Esophagus muscularis mucosa (tissue), 4 donors: Measurements from ENCODE around the gene SLC14A1. TPM values are rescaled to one million over a fixed set of nuclear protein-coding genes. Genes with fewer than 3 reads are reported as not detected.
"Not testable (repeated sequence)": the region's sequence is repeated elsewhere in the genome, so short reads cannot be mapped to it uniquely, and the experiment has no call there.

ENCODE experiments used
- DNase-seq: peaks from one replicate; pipeline ENCODE4 v3.0.0-alpha.2; 2017; ENCODE audit errors: extremely low spot score
- H3K27ac ChIP-seq, 4 donors: fragments of 200-600 bp; sonication (generic); replicated peaks in 1 of 4; 1 replicate in 3 of 4; 2 replicates in 1 of 4; pipeline ENCODE4 v1.5.1; 2016 to 2019; ENCODE audit warnings: mild to moderate bottlenecking in 1 of 4
- H3K27me3 ChIP-seq, 4 donors: fragments of 200-600 bp; sonication (generic); one replicate each; pipeline versions ENCODE4 v1.5.1 to v1.6.0; 2016 to 2019
- H3K36me3 ChIP-seq, 4 donors: fragments of 200-600 bp; sonication (generic); one replicate each; pipeline ENCODE4 v1.5.1; 2016 to 2019
- H3K4me1 ChIP-seq, 4 donors: fragments of 200-600 bp; sonication (generic); one replicate each; pipeline ENCODE4 v1.5.1; 2016 to 2019
- H3K4me3 ChIP-seq, 4 donors: fragments of 200-600 bp; sonication (generic); 1 replicate in 2 of 4; 2 replicates in 2 of 4; pipeline ENCODE4 v1.5.1; 2016 to 2019; ENCODE audit warnings: mild to moderate bottlenecking in 4 of 4, moderate library complexity in 1 of 4
- H3K9me3 ChIP-seq, 4 donors: fragments of 200-600 bp; sonication (generic); 1 replicate in 3 of 4; 2 replicates in 1 of 4; pipeline ENCODE4 v1.5.1; 2016 to 2019
- CTCF ChIP-seq, 3 experiments: fragments of 200-600 bp in 2 of 3; fragments of 450-650 bp in 1 of 3; sonication (generic) in 2 of 3; IDR thresholded peaks; one replicate each; pipeline ENCODE4 v1.5.1; 2017 to 2019; ENCODE audit warnings: antibody characterized with exemption in 3 of 3, mild to moderate bottlenecking in 2 of 3, moderate library complexity in 1 of 3
- EP300 ChIP-seq: sonication (generic); formaldehyde crosslinking; IDR thresholded peaks from one replicate; pipeline ENCODE4 v1.6.1; 2017; ENCODE audit warnings: antibody characterized with exemption
- POLR2A ChIP-seq: fragments of 450-650 bp; IDR thresholded peaks from one replicate; pipeline ENCODE4 v1.6.1; 2017; ENCODE audit warnings: antibody characterized with exemption, moderate library complexity, mild to moderate bottlenecking, low read depth
- POLR2AphosphoS5 ChIP-seq, 2 donors: sonication (generic); formaldehyde crosslinking; IDR thresholded peaks; one replicate each; pipeline ENCODE4 v1.6.1; 2017; ENCODE audit warnings: antibody characterized with exemption in 2 of 2
- WGBS: methylation state at CpG from one replicate; pipeline ENCODE4 v1.1.5; 2018; 5-methylcytosine and 5-hydroxymethylcytosine counted together
- intact Hi-C: fragments of 100-400 bp; cut with DNase I; formaldehyde crosslinking; loops from one replicate; pipeline ENCODE4 v1.15.1; 2023
- total RNA-seq, 4 donors: library from RNA; depleted of rRNA; stranded (reverse); fragments of >200 nt; gene quantifications; one replicate each; pipeline versions ENCODE4 v1.1.0 to v1.2.1, GENCODE V29; 2016

The SLC14A1 gene
- total RNA-seq, 4 donors from 2014 or later, result 0.42 to 4.8 (median 1.5) TPM

- intact Hi-C loops, result no loop called here
- peaks cover 10 to 13% (median 11%) of the 10 kb centered on the region in 4 donors for H3K4me1 ChIP-seq
- H3K9me3 ChIP-seq, result no peaks in the 10 kb centered on the region
- H3K27me3 ChIP-seq, result peaks cover 0 to 14% (median 0%) of the 10 kb centered on the region in 4 donors
- WGBS, result 4% methylated on average over 4 of the region's 4 CpGs
- TF ChIP-seq POLR2AphosphoS5 (IDR thresholded peaks at IDR 0.05) (peak; percentile 19 to 22), EP300 (no peak)
- no peak overlapping the region for H3K27ac ChIP-seq
- DNase-seq, result no peak
- H3K4me3 ChIP-seq, result no peak overlapping the region
- no peaks in the 10 kb centered on the region for H3K36me3 ChIP-seq
Observed at GRCh38 chr18:45755934-45756333, 32.0 kb downstream of the SLC14A1 start.

GRCh38 chr18:45757005-45757404, 33.0 kb downstream of the SLC14A1 start:
- H3K27me3 ChIP-seq, result peaks cover 0 to 14% (median 0%) of the 10 kb centered on the region in 4 donors
- 82% methylated on average over 5 of the region's 5 CpGs for WGBS
- DNase-seq, result no peak
- H3K9me3 ChIP-seq, result no peaks in the 10 kb centered on the region
- peaks cover 10 to 13% (median 11%) of the 10 kb centered on the region in 4 donors for H3K4me1 ChIP-seq
- no peak overlapping the region for H3K4me3 ChIP-seq
- H3K27ac ChIP-seq, result no peak overlapping the region
- TF ChIP-seq POLR2A (no peak), CTCF (IDR thresholded peaks at IDR 0.05) (no peak), POLR2AphosphoS5 (IDR thresholded peaks at IDR 0.05) (no peak), EP300 (no peak)
- H3K36me3 ChIP-seq, result no peaks in the 10 kb centered on the region
- intact Hi-C loops, result no loop called here

DNA sequence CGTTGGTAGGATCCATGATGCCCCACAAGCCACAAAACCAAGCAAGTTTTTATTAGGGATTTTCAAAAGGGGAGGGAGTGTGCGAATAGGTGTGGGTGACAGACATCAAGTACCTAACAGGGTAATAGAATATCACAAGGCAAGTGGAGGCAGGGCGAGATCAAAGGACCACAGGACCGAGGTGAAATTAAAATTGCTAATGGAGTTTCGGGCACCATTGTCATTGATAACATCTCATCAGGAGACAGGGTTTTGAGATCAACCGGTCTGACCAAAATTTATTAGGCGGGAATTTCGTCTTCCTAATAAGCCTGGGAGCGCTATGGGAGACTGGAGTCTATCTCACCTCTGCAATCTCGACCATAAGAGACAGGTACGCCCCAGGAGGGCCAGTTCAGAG, 33.7 kb downstream of the SLC14A1 start:
- H3K27ac ChIP-seq, H3K9me3 ChIP-seq, intact Hi-C loops, DNase-seq, H3K36me3 ChIP-seq, H3K4me3 ChIP-seq: not testable (repeated sequence)
- Histone ChIP-seq H3K4me1 (peaks cover 10 to 13% (median 11%) of the 10 kb centered on the region in 4 donors), H3K27me3 (peaks cover 0 to 14% (median 0%) of the 10 kb centered on the region in 4 donors)
- 88% methylated on average over 11 of the region's 11 CpGs for WGBS

DNA sequence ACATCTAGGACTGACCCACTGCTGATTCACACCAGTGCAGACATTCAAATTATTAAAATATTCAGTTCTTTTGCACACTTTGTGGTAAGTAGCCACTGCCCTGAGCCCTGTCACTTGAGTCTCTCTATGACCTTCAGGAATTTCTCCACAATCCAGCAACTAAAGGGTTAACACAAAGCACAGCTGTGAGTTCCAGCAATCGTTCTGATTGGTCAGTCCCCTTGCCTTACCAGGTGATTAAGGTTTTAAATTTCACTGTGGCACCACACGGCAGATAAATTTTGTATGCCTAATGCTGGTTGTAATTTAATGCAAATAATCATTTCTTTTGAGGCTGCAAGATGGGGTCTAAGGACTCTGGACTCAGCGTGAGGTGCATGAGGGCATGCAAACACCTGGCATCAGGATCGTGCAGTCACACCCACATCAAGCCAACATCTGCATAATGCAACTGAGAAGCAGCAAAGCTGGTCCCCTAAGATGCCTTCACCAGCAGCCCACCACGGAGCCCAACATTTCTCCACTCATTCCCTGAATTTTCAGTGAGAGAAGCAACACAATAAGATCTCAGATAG, 36.6 kb downstream of the SLC14A1 start:
- H3K4me3 ChIP-seq, result no peak overlapping the region
- H3K9me3 ChIP-seq, result no peaks in the 10 kb centered on the region
- no peak for DNase-seq
- 26% methylated on average over 5 of the region's 5 CpGs for WGBS
- peaks cover 0 to 14% (median 0%) of the 10 kb centered on the region in 4 donors for H3K27me3 ChIP-seq
- intact Hi-C loops, result no loop called here
- TF ChIP-seq EP300, result no peak
- TF ChIP-seq POLR2AphosphoS5 (IDR thresholded peaks at IDR 0.05), result no peak
- no peak for TF ChIP-seq CTCF (IDR thresholded peaks at IDR 0.05)
- TF ChIP-seq POLR2A, result no peak
- H3K4me1 ChIP-seq, result peaks cover 7 to 8% (median 8%) of the 10 kb centered on the region in 4 donors
- no peak overlapping the region for H3K27ac ChIP-seq
- no peaks in the 10 kb centered on the region for H3K36me3 ChIP-seq

- Histone ChIP-seq H3K4me3 (no peak overlapping the region), H3K9me3 (no peaks in the 10 kb centered on the region), H3K27ac (no peak overlapping the region), H3K4me1 (peaks cover 0 to 1% (median 0%) of the 10 kb centered on the region in 4 donors), H3K36me3 (no peaks in the 10 kb centered on the region), H3K27me3 (peaks cover 0 to 14% (median 0%) of the 10 kb centered on the region in 4 donors)
- intact Hi-C loops, result no loop called here
- WGBS, result 53% methylated on average over 6 of the region's 6 CpGs
- no peak for DNase-seq
- TF ChIP-seq POLR2A (no peak), EP300 (no peak), CTCF (IDR thresholded peaks at IDR 0.05) (no peak), POLR2AphosphoS5 (IDR thresholded peaks at IDR 0.05) (no peak)
Observed at GRCh38 chr18:45761512-45762114, 37.6 kb downstream of the SLC14A1 start.
